Endodermal cell (in vitro differentiated cells): ENCODE measurements around the gene PARD3B. TPM values are rescaled to one million over a fixed set of nuclear protein-coding genes. Genes with fewer than 3 reads are reported as not detected.

ENCODE experiments used
- DNase-seq: peaks from one replicate; pipeline ENCODE4 v3.0.0-alpha.2; 2017
- H3K27ac ChIP-seq: 2 replicates; pipeline ENCODE4 v1.5.1; 2013; ENCODE audit warnings: mild to moderate bottlenecking, low read depth, low read length, moderate library complexity
- H3K27me3 ChIP-seq: 2 replicates; pipeline ENCODE4 v1.6.1; 2013; ENCODE audit warnings: mild to moderate bottlenecking, low read length, moderate library complexity; ENCODE audit not compliant: insufficient read depth, control insufficient read depth, poor library complexity, severe bottlenecking
- H3K36me3 ChIP-seq: 2 replicates; pipeline ENCODE4 v1.7.0; 2013; ENCODE audit warnings: mild to moderate bottlenecking, low read length, moderate library complexity; ENCODE audit not compliant: control insufficient read depth, insufficient read depth
- H3K4me1 ChIP-seq: one replicate; pipeline ENCODE4 v1.7.0; 2013; ENCODE audit warnings: low read length; ENCODE audit not compliant: control insufficient read depth, insufficient read depth
- H3K4me3 ChIP-seq: 2 replicates; pipeline ENCODE4 v1.5.1; 2013; ENCODE audit warnings: mild to moderate bottlenecking, low read length, moderate library complexity
- H3K9ac ChIP-seq: 2 replicates; pipeline ENCODE4 v1.6.1; 2013; ENCODE audit warnings: mild to moderate bottlenecking, low read length, moderate library complexity; ENCODE audit not compliant: poor library complexity, severe bottlenecking; ENCODE audit errors: extremely low read depth
- H3K9me3 ChIP-seq: 2 replicates; pipeline ENCODE4 v1.6.1; 2013; ENCODE audit warnings: mild to moderate bottlenecking, low read length, moderate library complexity; ENCODE audit not compliant: control insufficient read depth
- H3K27ac Mint-ChIP-seq: 2 replicates; pipeline ENCODE4 v1.8.0; 2020; ENCODE audit warnings: mixed read lengths
- H3K27me3 Mint-ChIP-seq: 2 replicates; pipeline ENCODE4 v1.8.0; 2021; ENCODE audit warnings: mild to moderate bottlenecking, mixed read lengths; ENCODE audit not compliant: insufficient read depth
- H3K36me3 Mint-ChIP-seq: 2 replicates; pipeline ENCODE4 v1.8.0; 2020; ENCODE audit warnings: low read depth, mixed read lengths
- H3K4me1 Mint-ChIP-seq: 2 replicates; pipeline ENCODE4 v1.8.0; 2020; ENCODE audit warnings: mixed read lengths
- H3K4me3 Mint-ChIP-seq: 2 replicates; pipeline ENCODE4 v1.8.0; 2020; ENCODE audit warnings: mild to moderate bottlenecking, moderate library complexity, mixed read lengths
- H3K9me3 Mint-ChIP-seq: 2 replicates; pipeline ENCODE4 v1.8.0; 2020; ENCODE audit warnings: mild to moderate bottlenecking, mixed read lengths
- WGBS, 2 experiments: methylation state at CpG; one replicate each; pipeline versions ENCODE4 v1.1.5 to v1.1.7; 2013; ENCODE audit warnings: missing lambda C conversion rate in 2 of 2, mixed read lengths in 1 of 2; ENCODE audit not compliant: insufficient coverage in 1 of 2, insufficient read length in 1 of 2; 5-methylcytosine and 5-hydroxymethylcytosine counted together
- total RNA-seq, 2 donors: library from RNA; stranded (reverse); fragmentation: NEBNext Ultra II Directional in 1 of 2; extraction: Animal tissue kit (Norgen Biotek cat#: 25700) in 1 of 2; gene quantifications; 2 replicates in 1 of 2; 3 replicates in 1 of 2; pipeline ENCODE4 v1.2.1, GENCODE V29; 2021
- TF ChIP-seq, protein P1 (sequence below): fragments of 200-600 bp; sonication (generic); conservative IDR thresholded peaks from 2 replicates; pipeline ENCODE4 v1.5.0; 2021; ENCODE audit warnings: antibody characterized with exemption, mild to moderate bottlenecking

The PARD3B gene
- total RNA-seq, 2 donors from 2014 or later = 2.5 to 5.6 TPM

DNA sequence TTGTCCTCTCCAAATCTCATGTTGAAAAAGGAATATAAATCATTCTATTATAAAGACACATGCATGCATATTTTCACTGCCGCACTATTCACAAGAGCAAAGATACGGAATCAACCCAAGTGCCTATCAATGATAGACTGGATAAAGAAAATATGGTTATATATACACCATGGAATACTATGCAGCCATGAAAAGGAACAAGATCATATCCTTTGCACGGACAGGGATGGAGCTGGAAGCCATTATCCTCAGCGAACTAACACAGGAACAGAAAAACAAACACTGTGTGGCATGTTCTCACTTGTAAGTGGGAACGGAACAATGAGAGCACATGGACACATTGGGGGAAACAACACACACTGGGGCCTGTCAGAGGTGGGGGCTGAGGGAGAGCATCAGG is 28.1 kb upstream of the PARD3B start:
- TF ChIP-seq, protein P1, sequence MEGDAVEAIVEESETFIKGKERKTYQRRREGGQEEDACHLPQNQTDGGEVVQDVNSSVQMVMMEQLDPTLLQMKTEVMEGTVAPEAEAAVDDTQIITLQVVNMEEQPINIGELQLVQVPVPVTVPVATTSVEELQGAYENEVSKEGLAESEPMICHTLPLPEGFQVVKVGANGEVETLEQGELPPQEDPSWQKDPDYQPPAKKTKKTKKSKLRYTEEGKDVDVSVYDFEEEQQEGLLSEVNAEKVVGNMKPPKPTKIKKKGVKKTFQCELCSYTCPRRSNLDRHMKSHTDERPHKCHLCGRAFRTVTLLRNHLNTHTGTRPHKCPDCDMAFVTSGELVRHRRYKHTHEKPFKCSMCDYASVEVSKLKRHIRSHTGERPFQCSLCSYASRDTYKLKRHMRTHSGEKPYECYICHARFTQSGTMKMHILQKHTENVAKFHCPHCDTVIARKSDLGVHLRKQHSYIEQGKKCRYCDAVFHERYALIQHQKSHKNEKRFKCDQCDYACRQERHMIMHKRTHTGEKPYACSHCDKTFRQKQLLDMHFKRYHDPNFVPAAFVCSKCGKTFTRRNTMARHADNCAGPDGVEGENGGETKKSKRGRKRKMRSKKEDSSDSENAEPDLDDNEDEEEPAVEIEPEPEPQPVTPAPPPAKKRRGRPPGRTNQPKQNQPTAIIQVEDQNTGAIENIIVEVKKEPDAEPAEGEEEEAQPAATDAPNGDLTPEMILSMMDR = no peak
- Histone ChIP-seq H3K9me3 (no peaks in the 10 kb centered on the region), H3K36me3 (no peaks in the 10 kb centered on the region), H3K4me1 (no peaks in the 10 kb centered on the region), H3K9ac (no peak overlapping the region), H3K27ac (no peak overlapping the region), H3K27me3 (no peaks in the 10 kb centered on the region), H3K4me3 (no peak overlapping the region)
- DNase-seq = no peak
- Mint-ChIP-seq H3K27me3 (no peaks in the 10 kb centered on the region), H3K4me1 (peaks cover 5% of the 10 kb centered on the region), H3K27ac (no peak overlapping the region), H3K9me3 (no peaks in the 10 kb centered on the region), H3K4me3 (no peak overlapping the region), H3K36me3 (no peaks in the 10 kb centered on the region)
- WGBS, 2 experiments = 97 to 98% methylated on average over 4 to 5 of the region's 5 CpGs

DNA sequence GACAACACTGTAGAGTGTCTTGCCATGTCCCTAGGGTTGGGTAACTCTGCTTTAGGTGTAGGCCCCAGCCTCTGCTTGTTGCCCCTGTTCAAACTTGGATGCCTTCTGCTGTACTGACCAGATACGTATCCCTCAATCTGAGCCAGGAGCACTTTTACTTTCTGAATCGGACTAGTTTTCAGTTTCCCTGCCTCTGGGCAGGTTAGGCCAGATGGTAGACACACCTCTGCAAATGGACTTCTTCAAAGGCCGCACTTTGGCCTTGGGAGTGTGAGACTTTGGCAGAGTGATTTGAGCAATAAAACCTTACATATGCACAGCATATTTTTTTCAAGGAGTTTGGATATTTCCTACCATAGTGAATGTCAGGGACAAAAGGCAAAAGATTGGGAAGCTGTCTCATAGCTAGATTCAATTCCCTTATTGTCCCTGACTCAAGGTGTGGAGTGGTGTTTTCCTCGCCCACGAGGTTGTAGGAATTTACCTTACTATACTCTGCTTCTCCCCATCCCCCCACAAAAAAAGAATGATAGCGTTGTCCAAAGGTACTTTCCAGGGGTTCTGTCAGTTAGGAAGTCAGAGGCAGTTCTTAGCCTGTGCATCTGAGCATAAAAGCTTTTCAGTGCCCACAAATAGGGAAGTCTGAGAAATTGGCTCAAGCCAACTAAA is 15.3 kb upstream of the PARD3B start:
- Mint-ChIP-seq H3K4me3 (no peak overlapping the region), H3K27me3 (no peaks in the 10 kb centered on the region), H3K27ac (no peak overlapping the region), H3K36me3 (no peaks in the 10 kb centered on the region), H3K4me1 (no peaks in the 10 kb centered on the region), H3K9me3 (no peaks in the 10 kb centered on the region)
- Histone ChIP-seq H3K27me3 (no peaks in the 10 kb centered on the region), H3K36me3 (no peaks in the 10 kb centered on the region), H3K27ac (no peak overlapping the region), H3K4me3 (no peak overlapping the region), H3K4me1 (no peaks in the 10 kb centered on the region), H3K9me3 (no peaks in the 10 kb centered on the region), H3K9ac (no peak overlapping the region)
- WGBS, 2 experiments = 91 to 97% methylated on average over 3 to 6 of the region's 6 CpGs
- TF ChIP-seq, protein P1 = no peak
- DNase-seq = no peak

- H3K4me3 ChIP-seq = no peak overlapping the region
- H3K9ac ChIP-seq = no peak overlapping the region
- Mint-ChIP-seq H3K4me1 (no peaks in the 10 kb centered on the region), H3K9me3 (no peaks in the 10 kb centered on the region), H3K4me3 (no peak overlapping the region), H3K27ac (no peak overlapping the region), H3K27me3 (no peaks in the 10 kb centered on the region), H3K36me3 (no peaks in the 10 kb centered on the region)
- no peaks in the 10 kb centered on the region for H3K27me3 ChIP-seq
- 89% methylated on average over 1 of the region's 1 CpG; no CpG with 5 or more reads in 1 of the 2 experiments for WGBS, 2 experiments
- TF ChIP-seq, protein P1 = no peak
- no peak overlapping the region for H3K27ac ChIP-seq
- H3K4me1 ChIP-seq = no peaks in the 10 kb centered on the region
- no peak for DNase-seq
- H3K9me3 ChIP-seq = no peaks in the 10 kb centered on the region
- H3K36me3 ChIP-seq = no peaks in the 10 kb centered on the region
Measured at GRCh38 chr2:204530464-204530805, 14.8 kb upstream of the PARD3B start.
